Activated T-cell treated with anti-CD3 and anti-CD28 coated beads, Interleukin-2, amount 50 U/mL, for 24 hours (primary cell): Measurements from ENCODE around the gene UVRAG.

Source experiments
- DNase-seq: peaks from one replicate; pipeline ENCODE4 v3.0.0-alpha.2; 2020
- H3K27ac Mint-ChIP-seq: 2 replicates; pipeline ENCODE4 v1.8.0; 2020; ENCODE audit warnings: mild to moderate bottlenecking, mixed read lengths
- H3K27me3 Mint-ChIP-seq: 2 replicates; pipeline ENCODE4 v1.8.0; 2020; ENCODE audit warnings: mixed read lengths
- H3K36me3 Mint-ChIP-seq: 2 replicates; pipeline ENCODE4 v1.8.0; 2020; ENCODE audit warnings: low read depth, mixed read lengths
- H3K4me1 Mint-ChIP-seq: 2 replicates; pipeline ENCODE4 v1.8.0; 2020; ENCODE audit warnings: low read depth, mixed read lengths
- H3K4me3 Mint-ChIP-seq: 2 replicates; pipeline ENCODE4 v1.8.0; 2020; ENCODE audit warnings: mild to moderate bottlenecking, moderate library complexity, mixed read lengths
- H3K9me3 Mint-ChIP-seq: 2 replicates; pipeline ENCODE4 v1.8.0; 2020; ENCODE audit warnings: mixed read lengths

Gene UVRAG

DNA sequence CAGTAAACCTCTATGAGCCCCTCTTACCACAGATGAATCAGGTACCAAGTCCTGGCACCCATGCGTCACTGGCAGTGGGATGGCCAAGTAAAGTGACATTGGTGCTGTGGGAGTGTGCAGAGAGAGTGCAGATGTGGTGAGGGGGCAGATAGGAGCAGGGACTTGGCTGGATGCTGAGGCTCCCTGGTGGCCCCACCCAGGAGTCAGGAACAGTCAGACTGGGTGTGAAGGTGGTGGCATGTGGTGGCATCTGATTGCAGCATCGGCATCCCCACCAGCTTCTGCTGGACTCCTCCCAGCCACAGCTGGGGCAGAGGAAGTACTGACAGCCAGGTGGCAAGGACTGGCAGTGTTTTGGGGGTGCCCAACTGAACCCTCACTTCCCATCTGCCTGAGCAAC, 35.0 kb upstream of the UVRAG start:
- Mint-ChIP-seq H3K27ac (no peak overlapping the region), H3K36me3 (no peaks in the 10 kb centered on the region), H3K27me3 (no peaks in the 10 kb centered on the region), H3K4me1 (peaks cover 12% of the 10 kb centered on the region), H3K4me3 (no peak overlapping the region), H3K9me3 (no peaks in the 10 kb centered on the region)
- DNase-seq: no peak

DNA sequence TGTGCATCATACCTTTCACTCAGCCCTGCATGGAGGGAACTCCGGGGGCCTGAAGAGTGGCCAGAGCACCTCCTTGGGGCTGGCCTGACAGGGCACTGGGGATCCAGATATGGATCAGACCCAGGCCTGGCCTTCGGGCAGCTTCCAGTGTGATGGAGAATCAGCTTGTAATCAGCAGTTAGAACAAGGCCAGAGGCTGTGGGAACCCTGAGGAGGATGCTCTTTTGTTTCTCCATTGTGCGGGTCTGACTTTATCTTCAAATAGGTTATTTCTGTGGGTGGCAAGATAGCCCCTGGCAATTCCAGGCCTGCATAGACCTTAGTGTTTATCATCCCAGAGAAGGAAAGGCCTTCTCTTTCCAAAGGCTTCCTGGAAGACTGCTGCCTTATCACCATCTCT, 34.1 kb upstream of the UVRAG start:
- Mint-ChIP-seq H3K4me3 (no peak overlapping the region), H3K27ac (no peak overlapping the region), H3K27me3 (no peaks in the 10 kb centered on the region), H3K36me3 (no peaks in the 10 kb centered on the region), H3K9me3 (no peaks in the 10 kb centered on the region), H3K4me1 (peaks cover 12% of the 10 kb centered on the region)
- DNase-seq: no peak

DNA sequence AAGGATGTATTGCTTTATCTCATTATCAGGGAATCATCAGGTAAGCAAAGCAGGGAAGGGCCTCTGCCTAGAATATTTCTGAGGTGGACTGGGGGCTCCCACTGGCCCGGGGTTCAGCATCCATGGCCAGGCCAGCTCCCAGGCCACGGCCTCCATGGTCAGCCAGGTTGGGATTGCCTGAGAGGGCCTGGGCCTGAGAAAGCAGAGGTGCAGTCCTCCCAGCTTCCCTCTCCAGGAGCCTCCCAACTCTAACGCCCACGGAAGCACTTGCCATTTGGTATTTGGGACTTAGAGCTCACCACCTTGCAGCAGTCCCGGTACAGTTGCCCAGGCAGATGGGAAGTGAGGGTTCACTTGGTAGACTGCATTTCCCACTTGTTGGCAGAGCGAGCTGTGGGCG, 33.7 kb upstream of the UVRAG start:
- H3K9me3 Mint-ChIP-seq: no peaks in the 10 kb centered on the region
- no peaks in the 10 kb centered on the region for H3K27me3 Mint-ChIP-seq
- H3K27ac Mint-ChIP-seq: no peak overlapping the region
- no peak for DNase-seq
- H3K36me3 Mint-ChIP-seq: no peaks in the 10 kb centered on the region
- no peak overlapping the region for H3K4me3 Mint-ChIP-seq
- peaks cover 12% of the 10 kb centered on the region for H3K4me1 Mint-ChIP-seq

DNA sequence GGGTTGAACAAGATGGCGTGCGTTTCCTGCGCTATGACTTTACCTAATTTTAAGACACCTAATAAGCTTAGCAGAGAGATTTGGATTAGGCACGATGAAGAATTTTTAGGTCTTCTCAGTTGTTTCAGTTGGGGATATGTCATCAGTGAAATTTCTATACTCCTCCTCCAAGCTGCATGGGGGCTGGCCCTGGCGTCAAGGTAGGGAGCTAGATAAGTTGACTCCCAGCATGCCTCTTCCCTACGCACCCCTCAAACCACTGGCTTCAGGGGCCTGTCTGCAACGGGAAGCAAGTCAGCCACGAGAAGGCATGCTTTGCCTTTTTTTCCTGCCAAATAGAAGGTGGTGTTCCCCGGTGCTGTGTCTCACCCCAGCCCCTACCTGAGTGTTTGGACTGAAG, 33.2 kb upstream of the UVRAG start:
- no peaks in the 10 kb centered on the region for H3K9me3 Mint-ChIP-seq
- H3K27ac Mint-ChIP-seq: no peak overlapping the region
- H3K27me3 Mint-ChIP-seq: no peaks in the 10 kb centered on the region
- no peak overlapping the region for H3K4me3 Mint-ChIP-seq
- no peak for DNase-seq
- peaks cover 12% of the 10 kb centered on the region for H3K4me1 Mint-ChIP-seq
- no peaks in the 10 kb centered on the region for H3K36me3 Mint-ChIP-seq

DNA sequence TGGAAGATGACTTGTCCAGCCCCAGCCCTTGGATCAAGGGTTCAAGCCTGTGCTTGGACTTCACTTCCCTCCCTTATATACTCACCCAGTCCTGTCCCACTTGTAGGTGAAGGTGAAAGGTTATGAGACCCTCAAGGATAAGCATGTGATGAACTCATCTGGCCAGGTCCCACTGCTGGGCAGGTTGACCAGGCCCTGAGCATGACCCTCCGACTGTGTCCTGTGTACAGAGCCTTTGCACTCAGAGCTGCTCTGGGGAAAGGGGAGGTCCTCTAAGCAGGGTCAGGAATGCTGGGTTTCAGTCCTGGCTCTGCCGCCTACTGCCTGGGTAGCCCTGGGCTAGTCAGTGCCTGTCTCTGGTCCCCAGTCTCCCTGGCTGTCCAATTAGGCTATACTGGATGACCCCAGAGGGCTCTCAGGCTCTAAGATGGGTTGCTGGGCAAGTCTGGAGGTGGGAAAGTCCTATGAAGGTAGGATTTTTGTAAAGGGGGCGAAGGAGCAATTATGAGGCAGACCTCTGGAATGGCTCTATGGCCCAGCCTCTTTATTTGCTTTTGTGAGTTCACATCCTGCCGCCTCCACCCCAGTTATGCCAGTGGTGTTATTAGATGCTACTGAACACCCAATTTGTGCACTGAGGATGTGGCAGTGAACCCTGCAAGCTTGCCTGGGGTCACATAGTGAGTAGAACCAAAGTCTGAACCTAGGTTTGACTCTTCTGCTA, 32.3 kb upstream of the UVRAG start:
- no peaks in the 10 kb centered on the region for H3K36me3 Mint-ChIP-seq
- peaks cover 5% of the 10 kb centered on the region for H3K4me1 Mint-ChIP-seq
- H3K27me3 Mint-ChIP-seq: no peaks in the 10 kb centered on the region
- no peak overlapping the region for H3K27ac Mint-ChIP-seq
- no peak for DNase-seq
- H3K4me3 Mint-ChIP-seq: no peak overlapping the region
- no peaks in the 10 kb centered on the region for H3K9me3 Mint-ChIP-seq

DNA sequence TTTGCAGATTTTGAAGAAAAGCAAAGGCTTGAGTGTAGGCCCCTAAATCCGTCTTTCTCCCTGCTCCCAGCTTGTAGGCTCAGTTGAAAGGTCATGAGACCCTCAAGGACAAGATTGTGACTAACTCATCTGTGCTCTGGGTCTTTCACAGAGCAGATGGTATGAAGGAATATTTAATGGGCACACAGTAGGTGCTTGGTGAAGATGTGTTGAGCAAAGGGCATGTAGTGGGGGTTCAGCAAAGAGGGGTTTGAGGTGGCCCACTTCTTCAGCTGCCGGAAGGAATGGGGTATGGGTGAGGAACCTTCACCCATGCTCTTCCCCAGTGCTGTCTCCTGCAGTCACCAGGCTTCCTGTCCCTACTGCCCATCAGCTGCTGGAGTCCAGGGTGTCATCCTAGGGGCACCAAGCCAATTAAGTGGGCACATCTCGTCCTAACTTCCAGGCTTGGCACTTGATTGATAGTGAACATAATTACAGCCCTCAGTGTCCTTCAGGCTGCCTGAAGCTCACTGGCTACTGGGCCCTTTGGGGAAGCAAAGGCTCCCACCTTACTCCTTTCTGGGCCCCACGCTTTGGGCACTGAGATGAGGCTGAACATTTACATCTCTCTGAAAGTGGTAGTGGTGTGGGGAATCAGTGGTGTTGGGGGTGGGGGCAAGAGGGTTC, 31.5 kb upstream of the UVRAG start:
- H3K9me3 Mint-ChIP-seq: no peaks in the 10 kb centered on the region
- no peak for DNase-seq
- no peaks in the 10 kb centered on the region for H3K4me1 Mint-ChIP-seq
- no peak overlapping the region for H3K27ac Mint-ChIP-seq
- no peak overlapping the region for H3K4me3 Mint-ChIP-seq
- no peaks in the 10 kb centered on the region for H3K36me3 Mint-ChIP-seq
- no peaks in the 10 kb centered on the region for H3K27me3 Mint-ChIP-seq

DNA sequence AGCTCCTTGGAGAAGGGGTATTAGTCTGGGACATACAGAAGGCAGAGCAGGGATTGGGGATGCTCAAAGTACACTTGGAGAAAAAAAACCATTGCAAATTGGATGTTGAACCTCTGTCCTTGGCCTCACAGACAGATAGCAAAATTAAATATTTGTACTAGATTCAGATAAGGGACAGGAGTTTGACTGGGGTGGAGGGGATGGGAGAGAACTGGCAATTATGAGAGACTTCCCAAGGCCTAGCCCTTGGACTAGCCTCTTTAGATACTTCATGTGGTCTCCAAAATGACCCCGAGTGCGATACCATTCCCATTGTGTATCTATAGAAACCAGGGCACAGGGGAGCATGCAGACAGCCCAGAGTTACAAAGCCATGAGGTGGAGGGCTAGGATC, 30.9 kb upstream of the UVRAG start:
- Mint-ChIP-seq H3K9me3 (no peaks in the 10 kb centered on the region), H3K27ac (no peak overlapping the region), H3K4me1 (no peaks in the 10 kb centered on the region), H3K4me3 (no peak overlapping the region), H3K27me3 (no peaks in the 10 kb centered on the region), H3K36me3 (no peaks in the 10 kb centered on the region)
- DNase-seq: no peak

DNA sequence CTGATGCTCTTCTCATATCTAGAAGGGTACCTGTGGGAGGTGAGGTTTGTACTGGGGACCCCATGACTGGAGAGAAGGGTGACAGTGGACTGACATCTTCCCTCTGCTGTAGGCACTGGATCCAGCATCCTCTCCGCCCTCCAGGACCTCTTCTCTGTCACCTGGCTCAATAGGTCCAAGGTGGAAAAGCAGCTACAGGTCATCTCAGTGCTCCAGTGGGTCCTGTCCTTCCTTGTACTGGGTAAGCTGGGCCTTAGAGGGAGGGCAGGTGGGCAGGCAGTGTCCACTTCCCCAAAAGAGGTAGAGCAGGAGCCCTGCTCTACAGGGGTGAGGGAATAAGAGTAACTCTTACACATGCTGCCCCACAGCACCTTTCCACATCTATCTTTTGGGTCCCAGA, 30.5 kb upstream of the UVRAG start:
- Mint-ChIP-seq H3K36me3 (no peaks in the 10 kb centered on the region), H3K4me1 (no peaks in the 10 kb centered on the region), H3K27me3 (no peaks in the 10 kb centered on the region), H3K4me3 (no peak overlapping the region), H3K9me3 (no peaks in the 10 kb centered on the region), H3K27ac (no peak overlapping the region)
- DNase-seq: no peak

DNA sequence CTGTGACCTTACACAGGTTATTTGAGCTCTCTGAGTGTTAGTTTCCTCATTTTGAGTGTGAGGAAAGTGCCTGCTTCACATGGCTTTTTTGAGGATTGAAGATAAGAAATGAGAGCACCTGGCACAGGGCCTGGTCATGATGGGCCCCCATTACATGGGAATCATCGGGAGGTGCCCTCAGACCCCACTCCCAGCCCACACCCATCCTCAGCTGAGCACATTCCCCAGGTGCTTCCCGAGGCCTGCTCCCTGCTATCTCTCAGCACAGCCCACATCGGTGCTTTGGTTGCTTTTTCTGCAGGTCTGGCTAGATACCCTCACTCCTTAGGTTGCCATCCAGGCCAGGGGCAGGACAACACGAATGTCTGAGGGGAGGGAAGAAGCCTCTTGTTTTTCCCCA, 29.8 kb upstream of the UVRAG start:
- no peaks in the 10 kb centered on the region for H3K9me3 Mint-ChIP-seq
- no peaks in the 10 kb centered on the region for H3K4me1 Mint-ChIP-seq
- H3K27ac Mint-ChIP-seq: no peak overlapping the region
- H3K27me3 Mint-ChIP-seq: no peaks in the 10 kb centered on the region
- no peak for DNase-seq
- no peak overlapping the region for H3K4me3 Mint-ChIP-seq
- no peaks in the 10 kb centered on the region for H3K36me3 Mint-ChIP-seq

DNA sequence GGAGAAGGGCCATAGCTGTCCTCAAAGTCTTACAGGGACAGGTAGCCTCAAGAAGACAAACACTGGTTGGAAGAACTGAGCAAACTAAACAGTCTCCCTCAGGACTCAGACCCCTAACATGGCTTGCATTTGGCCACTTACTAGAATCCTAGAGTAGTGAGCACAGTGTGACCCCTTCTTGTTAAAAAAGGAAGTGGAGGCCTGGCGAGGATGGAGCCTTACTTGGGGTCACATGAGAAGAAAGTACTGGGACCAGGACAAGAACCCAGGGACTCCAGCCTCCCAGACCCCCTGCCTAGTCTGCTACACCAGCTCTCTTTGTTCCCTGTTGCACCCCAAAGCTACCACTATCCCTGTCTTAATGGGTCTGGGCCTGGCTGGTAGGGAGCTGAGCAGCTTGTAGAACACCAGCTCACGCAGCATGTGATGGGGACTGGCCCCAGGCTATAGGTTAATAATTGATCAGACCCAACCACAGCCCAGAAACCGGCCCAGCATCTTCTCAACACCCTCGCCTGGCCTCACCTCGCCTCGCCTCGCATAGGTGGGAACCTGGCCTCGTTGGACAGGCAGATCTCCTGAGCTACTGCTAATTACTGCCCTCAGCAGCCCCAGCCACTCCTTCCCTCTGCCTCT, 28.8 kb upstream of the UVRAG start:
- Mint-ChIP-seq H3K4me1 (no peaks in the 10 kb centered on the region), H3K27ac (no peak overlapping the region), H3K27me3 (no peaks in the 10 kb centered on the region), H3K36me3 (no peaks in the 10 kb centered on the region), H3K9me3 (no peaks in the 10 kb centered on the region), H3K4me3 (no peak overlapping the region)
- DNase-seq: no peak

DNA sequence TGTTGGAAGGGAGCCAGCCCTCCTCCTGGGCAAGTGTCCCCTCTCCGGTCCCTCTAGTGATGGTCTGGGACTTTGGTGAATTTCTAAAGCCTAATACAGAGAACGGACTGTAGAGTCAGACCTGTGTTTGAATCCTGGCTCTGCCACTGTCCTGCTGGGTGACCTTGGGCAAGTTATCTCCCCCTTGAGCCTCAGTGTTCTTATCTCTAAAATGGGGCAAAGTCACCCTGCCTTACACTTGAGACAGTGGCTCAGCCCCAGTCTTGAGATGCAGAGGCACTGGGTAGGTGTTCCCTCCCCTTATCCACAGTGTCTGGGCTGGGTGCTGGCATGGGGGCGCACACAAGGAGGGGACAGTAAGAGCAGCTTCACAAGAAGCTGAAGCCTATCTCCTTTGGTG, 25.5 kb upstream of the UVRAG start:
- Mint-ChIP-seq H3K4me3 (no peak overlapping the region), H3K27ac (no peak overlapping the region), H3K4me1 (no peaks in the 10 kb centered on the region), H3K9me3 (no peaks in the 10 kb centered on the region), H3K36me3 (no peaks in the 10 kb centered on the region), H3K27me3 (no peaks in the 10 kb centered on the region)
- DNase-seq: no peak

DNA sequence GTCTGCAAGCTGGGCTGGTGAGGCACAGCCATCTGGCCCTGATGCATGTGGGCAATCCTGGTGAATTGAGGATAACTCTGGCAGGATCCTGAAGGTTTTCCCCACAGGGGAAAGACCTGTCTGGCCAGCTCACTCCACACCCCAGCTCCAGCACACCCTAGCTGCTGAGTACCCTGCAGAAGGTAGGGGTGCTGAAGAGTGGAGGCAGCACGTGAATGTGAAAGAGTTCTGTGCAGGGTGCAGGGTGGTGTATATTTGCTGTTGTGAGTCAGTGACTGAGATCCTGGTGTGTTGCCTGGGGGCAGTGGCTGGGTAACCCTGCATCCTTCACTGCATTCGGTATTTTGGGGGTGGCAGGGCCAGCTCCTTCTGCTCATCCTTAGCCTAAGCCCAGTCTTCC, 24.0 kb upstream of the UVRAG start:
- H3K4me3 Mint-ChIP-seq: no peak overlapping the region
- no peak overlapping the region for H3K27ac Mint-ChIP-seq

DNA sequence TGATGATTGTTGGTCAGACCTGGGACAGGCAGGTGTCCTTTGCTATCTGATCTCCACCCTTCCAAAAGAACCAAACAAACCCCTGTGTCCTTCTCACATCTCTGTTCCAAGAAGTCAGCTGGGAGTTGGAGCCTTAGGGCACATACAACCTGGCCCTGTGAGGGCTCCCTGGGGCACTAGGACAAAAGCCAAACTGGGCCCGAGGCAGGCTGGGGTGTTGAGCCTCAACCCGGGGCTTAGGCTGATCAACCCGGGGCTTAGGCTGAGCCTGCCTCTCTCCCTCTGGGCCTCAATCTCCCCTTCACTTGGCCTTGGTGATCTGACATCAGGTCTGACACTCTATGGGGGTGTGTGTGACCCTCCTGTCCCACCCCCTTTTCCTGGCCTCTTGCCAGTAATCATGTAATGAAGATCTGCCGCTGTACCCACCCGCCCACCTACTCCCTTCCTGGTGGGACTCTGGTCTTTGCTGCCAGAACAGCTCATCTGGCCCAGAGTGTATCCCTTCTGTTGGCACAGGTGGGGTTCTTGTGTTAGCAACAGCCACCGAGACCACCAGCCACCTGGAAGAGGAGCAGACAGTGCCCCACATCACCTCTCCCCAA, 22.8 kb upstream of the UVRAG start:
- no peaks in the 10 kb centered on the region for H3K4me1 Mint-ChIP-seq
- H3K9me3 Mint-ChIP-seq: no peaks in the 10 kb centered on the region
- H3K27me3 Mint-ChIP-seq: no peaks in the 10 kb centered on the region
- H3K4me3 Mint-ChIP-seq: no peak overlapping the region
- no peak for DNase-seq
- no peak overlapping the region for H3K27ac Mint-ChIP-seq
- no peaks in the 10 kb centered on the region for H3K36me3 Mint-ChIP-seq

More for the DNA sequence above, 24.0 kb upstream of the UVRAG start:
- Mint-ChIP-seq H3K36me3 (no peaks in the 10 kb centered on the region), H3K4me1 (no peaks in the 10 kb centered on the region), H3K9me3 (no peaks in the 10 kb centered on the region), H3K27me3 (no peaks in the 10 kb centered on the region)
- no peak for DNase-seq

DNA sequence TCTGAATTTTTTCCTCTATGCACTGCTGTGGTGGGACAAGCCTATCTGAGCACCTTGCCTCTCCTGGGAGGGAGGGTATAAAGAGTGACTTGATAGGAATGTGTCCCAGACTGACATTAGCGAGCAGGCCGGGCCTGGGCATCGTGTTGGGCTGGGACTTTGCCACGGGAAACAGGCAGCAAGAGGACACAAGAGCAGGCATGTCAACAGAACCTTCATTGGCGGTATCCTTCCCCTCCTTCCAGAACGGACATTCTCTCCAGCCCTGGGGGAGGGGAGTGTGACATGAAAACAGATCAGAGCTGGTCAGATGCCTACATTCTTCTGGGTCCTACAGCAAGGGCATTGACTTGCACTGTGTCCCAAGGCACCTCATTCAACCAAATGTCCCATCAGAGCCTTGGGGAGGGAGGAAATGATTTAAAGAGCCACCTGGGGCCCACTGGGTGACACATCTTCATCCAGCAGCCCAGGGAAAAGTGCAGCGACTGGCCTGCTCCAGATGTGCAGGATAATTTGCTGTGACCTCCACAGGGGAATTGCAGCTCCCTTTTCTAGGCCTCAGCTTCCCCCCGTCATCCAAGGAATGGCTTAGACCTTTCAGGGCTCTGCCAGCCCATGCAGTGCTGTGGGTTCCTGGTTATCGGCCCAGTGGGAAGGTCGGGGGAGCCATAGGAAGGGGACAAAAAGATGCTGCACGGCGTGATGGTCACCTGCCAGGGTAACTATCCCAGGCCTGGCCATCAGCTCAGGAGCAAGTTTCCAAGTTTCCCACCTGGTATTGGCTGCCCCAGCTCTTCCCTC, 21.8 kb upstream of the UVRAG start:
- Mint-ChIP-seq H3K27me3 (no peaks in the 10 kb centered on the region), H3K36me3 (no peaks in the 10 kb centered on the region), H3K9me3 (no peaks in the 10 kb centered on the region), H3K27ac (no peak overlapping the region), H3K4me1 (no peaks in the 10 kb centered on the region), H3K4me3 (no peak overlapping the region)
- DNase-seq: no peak
